AG09309 (cell line): ENCODE results near the gene NAV2.

Experiments used
- DNase-seq: peaks from one replicate; pipeline ENCODE4 v3.0.0-alpha.2; 2010; ENCODE audit warnings: low read depth
- H3K4me3 ChIP-seq: 2 replicates; pipeline ENCODE4 v1.5.1; 2011; ENCODE audit warnings: mild to moderate bottlenecking, low read depth, low read length, moderate library complexity; ENCODE audit not compliant: control insufficient read depth
- TF ChIP-seq, protein P1 (sequence below): IDR thresholded peaks from 2 replicates; pipeline ENCODE4 v1.5.1; 2011; ENCODE audit warnings: mild to moderate bottlenecking, low read depth, low read length, inconsistent platforms; ENCODE audit not compliant: insufficient read depth, control insufficient read depth; ENCODE audit errors: missing control alignments

The NAV2 gene

GRCh38 chr11:19907839-19908238, 195.2 kb downstream of the NAV2 start:
- no peak overlapping the region for H3K4me3 ChIP-seq
- TF ChIP-seq, protein P1, sequence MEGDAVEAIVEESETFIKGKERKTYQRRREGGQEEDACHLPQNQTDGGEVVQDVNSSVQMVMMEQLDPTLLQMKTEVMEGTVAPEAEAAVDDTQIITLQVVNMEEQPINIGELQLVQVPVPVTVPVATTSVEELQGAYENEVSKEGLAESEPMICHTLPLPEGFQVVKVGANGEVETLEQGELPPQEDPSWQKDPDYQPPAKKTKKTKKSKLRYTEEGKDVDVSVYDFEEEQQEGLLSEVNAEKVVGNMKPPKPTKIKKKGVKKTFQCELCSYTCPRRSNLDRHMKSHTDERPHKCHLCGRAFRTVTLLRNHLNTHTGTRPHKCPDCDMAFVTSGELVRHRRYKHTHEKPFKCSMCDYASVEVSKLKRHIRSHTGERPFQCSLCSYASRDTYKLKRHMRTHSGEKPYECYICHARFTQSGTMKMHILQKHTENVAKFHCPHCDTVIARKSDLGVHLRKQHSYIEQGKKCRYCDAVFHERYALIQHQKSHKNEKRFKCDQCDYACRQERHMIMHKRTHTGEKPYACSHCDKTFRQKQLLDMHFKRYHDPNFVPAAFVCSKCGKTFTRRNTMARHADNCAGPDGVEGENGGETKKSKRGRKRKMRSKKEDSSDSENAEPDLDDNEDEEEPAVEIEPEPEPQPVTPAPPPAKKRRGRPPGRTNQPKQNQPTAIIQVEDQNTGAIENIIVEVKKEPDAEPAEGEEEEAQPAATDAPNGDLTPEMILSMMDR = no peak
- DNase-seq = no peak

GRCh38 chr11:19910931-19911330, 198.3 kb downstream of the NAV2 start:
- no peak overlapping the region for H3K4me3 ChIP-seq
- TF ChIP-seq, protein P1 = no peak
- DNase-seq = no peak

DNA sequence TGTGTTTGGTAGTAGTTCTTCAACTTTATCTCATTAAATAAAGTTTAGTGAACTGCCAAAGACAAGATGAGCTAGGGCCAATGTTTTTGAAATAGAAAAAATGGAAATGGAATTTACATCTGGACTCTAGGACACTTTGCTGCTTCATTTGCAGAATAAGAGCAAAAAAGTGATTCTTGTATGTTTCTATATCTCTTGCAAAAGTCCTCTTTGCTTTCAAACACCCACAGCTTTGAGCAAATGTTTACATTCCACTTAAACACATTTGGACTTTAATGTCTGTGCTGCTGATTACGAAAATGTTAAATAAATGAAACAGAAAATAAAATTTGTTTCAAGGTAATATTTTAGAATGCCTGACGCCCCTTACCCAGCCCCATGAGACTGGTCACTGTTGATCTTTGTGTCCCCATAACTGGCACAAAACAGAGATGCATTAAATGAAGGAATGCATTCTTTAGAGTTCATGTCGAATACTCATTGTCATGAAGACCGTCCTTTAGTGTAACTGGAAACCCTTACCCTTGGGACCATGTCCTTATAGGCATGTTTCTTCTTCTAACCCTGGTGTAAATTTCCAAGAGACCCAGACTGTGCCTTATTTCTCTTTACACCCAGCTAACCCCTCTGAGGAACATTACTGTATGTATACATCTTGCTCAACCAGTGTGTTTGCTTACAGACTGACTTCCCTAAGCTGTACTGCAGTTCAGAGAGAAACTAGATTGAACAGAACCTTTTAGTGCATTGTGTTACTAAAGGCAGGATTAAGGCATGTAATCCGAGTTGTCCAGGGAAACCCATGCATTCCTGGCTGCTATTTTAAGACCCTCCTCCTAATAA, 199.7 kb downstream of the NAV2 start:
- TF ChIP-seq, protein P1 = no peak
- no peak for DNase-seq
- H3K4me3 ChIP-seq = no peak overlapping the region

- no peak overlapping the region for H3K4me3 ChIP-seq
- TF ChIP-seq, protein P1 = no peak
Measured at GRCh38 chr11:19912958-19913892, 200.6 kb downstream of the NAV2 start.

DNA sequence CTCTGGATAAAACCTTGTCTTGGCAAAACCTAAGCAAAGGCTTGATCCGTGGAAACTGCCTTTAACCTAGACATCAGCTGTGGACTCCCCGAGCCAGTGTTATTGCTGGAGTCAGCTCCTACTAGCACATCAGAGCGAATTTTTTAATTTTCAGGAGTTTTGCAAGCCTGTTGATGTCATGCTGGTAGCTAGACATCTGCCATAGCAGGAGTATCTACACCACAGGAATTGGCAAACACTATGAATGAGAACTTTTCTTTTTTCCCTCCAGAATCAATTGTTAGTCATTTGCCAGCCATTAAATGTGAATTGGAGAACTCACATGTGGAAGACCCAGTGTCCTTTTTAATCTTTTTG, 201.2 kb downstream of the NAV2 start:
- no peak for DNase-seq
- H3K4me3 ChIP-seq = no peak overlapping the region
- TF ChIP-seq, protein P1 = no peak

More at GRCh38 chr11:19912958-19913892, 200.6 kb downstream of the NAV2 start:
- no peak for DNase-seq

- H3K4me3 ChIP-seq = no peak overlapping the region
- no peak for DNase-seq
- TF ChIP-seq, protein P1 = no peak
Measured at GRCh38 chr11:19915808-19916207, 203.2 kb downstream of the NAV2 start.
